ENCODE measurements around the gene TP53BP2. TPM values are rescaled to one million over a fixed set of nuclear protein-coding genes. Genes with fewer than 3 reads are reported as not detected.

TP53BP2 gene
- total RNA-seq, 2 donors from 2014 or later = 26.8 to 29.3 TPM

GRCh38 chr1:223849352-223850254, 3.9 kb upstream of the TP53BP2 start:
- no peak for DNase-seq (ENCODE audit: low spot score)
- Histone ChIP-seq H3K4me1 (peaks cover 0 to 11% of the 10 kb centered on the region in 2 donors), H3K9me3 (no peaks in the 10 kb centered on the region), H3K27me3 (no peaks in the 10 kb centered on the region), H3K4me3 (no peak overlapping the region), H3K36me3 (no peaks in the 10 kb centered on the region), H3K27ac (no peak overlapping the region)
- no peak for TF ChIP-seq CTCF (IDR thresholded peaks at IDR 0.05)

DNA sequence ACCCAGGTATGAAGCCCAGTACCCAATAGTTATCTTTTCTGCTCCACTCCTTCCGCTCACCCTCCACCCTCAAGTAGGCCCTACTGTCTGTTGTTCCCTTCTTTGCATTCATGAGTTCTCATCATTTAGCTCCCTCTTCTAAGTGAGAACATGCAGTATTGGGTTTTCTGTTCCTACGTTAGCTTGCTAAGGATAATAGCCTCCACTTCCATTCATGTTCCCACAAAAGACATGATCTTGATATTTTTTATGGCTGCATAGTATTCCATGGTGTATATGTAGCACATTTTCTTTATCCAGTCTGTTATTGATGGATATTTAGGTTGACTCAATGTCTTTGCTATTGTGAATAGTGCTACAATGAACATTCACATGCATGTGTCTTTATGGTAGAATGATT, 2.8 kb upstream of the TP53BP2 start:
- H3K27me3 ChIP-seq = no peaks in the 10 kb centered on the region
- H3K4me3 ChIP-seq = no peak overlapping the region
- no peaks in the 10 kb centered on the region for H3K9me3 ChIP-seq
- DNase-seq (ENCODE audit: low spot score) = no peak
- H3K36me3 ChIP-seq = no peaks in the 10 kb centered on the region
- H3K27ac ChIP-seq = no peak overlapping the region
- TF ChIP-seq CTCF (IDR thresholded peaks at IDR 0.05) = no peak
- H3K4me1 ChIP-seq = peaks cover 0 to 22% of the 10 kb centered on the region in 2 donors

DNA sequence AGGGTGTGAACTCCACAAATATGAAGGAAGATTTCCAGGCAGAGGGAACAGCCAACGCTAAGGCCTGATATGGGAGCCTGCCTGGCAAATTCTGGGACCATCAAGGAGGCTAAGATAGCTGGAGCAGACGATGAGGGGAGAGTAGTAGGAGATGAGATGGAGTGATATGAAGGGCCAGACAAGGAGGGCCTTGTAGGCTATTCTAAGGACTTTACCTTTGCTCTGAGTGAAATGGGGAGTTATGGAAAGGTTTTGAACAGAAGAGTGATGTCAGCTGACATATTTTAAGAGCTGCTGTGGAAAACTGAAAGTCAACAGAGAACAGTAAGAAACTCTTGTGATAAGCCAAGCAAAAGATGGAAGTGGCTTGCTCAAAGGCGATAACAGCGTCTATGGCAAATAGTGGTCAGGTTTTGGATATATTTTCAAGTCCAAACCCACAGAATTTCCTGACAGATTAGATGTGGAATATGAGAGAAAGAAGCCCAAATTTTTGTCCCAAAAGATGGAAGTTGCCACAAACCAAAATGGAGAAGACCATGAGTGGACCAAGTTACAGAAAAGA, 2.1 kb upstream of the TP53BP2 start:
- no peaks in the 10 kb centered on the region for H3K36me3 ChIP-seq
- peaks cover 0 to 29% of the 10 kb centered on the region in 2 donors for H3K4me1 ChIP-seq
- DNase-seq (ENCODE audit: low spot score) = no peak
- H3K27ac ChIP-seq = no peak overlapping the region
- no peak for TF ChIP-seq CTCF (IDR thresholded peaks at IDR 0.05)
- no peaks in the 10 kb centered on the region for H3K27me3 ChIP-seq
- H3K9me3 ChIP-seq = no peaks in the 10 kb centered on the region
- no peak overlapping the region for H3K4me3 ChIP-seq

DNA sequence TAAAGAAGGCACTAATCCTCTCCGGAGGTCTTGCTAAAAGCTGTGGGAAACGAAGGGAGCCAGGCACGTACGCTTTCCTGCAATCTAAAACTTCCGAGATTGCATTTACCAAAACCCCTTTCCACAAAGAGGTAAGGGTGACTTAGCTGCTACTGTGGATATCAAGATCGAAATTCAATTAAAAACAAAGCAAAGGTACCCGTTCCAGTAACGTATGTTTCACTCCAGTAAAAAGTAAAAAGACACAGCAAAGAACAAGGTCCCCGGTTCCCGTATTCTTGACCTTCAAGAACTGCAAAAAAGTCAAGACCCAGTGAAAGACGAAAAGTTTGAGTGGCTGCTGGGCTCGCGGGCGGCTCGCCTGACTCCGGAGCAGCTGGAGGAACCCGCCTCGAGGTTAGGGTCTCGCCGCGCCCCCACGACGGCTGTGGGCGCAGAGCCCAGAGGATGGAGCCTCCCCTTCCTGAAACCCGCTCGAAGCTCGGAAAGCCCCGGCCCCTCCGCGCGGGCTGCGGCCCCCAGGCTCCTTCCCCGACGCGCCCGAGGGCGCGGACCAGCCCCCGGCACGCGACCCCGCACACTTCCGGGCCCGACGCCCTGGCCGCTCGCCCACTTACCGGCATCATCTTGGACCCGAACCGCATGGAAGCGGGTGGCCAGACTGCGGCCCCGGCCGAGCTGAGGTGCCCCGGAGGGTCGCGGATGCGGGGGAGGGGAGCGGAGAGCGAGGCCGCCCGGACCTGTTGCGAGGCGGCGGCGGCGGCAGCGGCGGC, 524 bp downstream of the TP53BP2 start:
- Histone ChIP-seq H3K27me3 (no peaks in the 10 kb centered on the region), H3K36me3 (no peaks in the 10 kb centered on the region), H3K4me1 (peaks cover 0 to 53% of the 10 kb centered on the region in 2 donors), H3K27ac (peak overlapping the region; percentile 99), H3K4me3 (peak overlapping the region; percentile 84 to 91), H3K9me3 (no peaks in the 10 kb centered on the region)
- DNase-seq (ENCODE audit: low spot score) = no peak
- no peak for TF ChIP-seq CTCF (IDR thresholded peaks at IDR 0.05)

DNA sequence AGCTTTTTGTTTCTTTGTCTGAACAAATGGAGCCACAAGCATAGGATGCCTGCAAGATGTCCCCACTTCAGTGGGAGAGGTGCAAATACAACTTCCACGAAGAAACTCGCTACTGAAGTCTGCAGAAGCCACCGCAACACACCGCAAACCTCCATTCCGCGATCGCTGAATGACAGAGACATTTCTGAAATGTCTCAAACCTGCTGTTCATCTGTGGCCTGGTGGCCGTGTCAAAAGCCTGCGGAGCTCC, 1.0 kb downstream of the TP53BP2 start:
- peaks cover 0 to 53% of the 10 kb centered on the region in 2 donors for H3K4me1 ChIP-seq
- peak overlapping the region; percentile 84 to 91 for H3K4me3 ChIP-seq
- no peaks in the 10 kb centered on the region for H3K36me3 ChIP-seq
- TF ChIP-seq CTCF (IDR thresholded peaks at IDR 0.05) = no peak
- peak overlapping the region; percentile 99 for H3K27ac ChIP-seq
- no peaks in the 10 kb centered on the region for H3K9me3 ChIP-seq
- no peaks in the 10 kb centered on the region for H3K27me3 ChIP-seq
- no peak for DNase-seq (ENCODE audit: low spot score)

Data from right atrium auricular region (tissue), 2 donors.